GM12865 (cell line): ENCODE measurements around the gene ABCB8.

Experiments
- DNase-seq: peaks from one replicate; pipeline ENCODE4 v3.0.0; 2010; ENCODE audit warnings: low read depth
- H3K4me3 ChIP-seq: 2 replicates; pipeline ENCODE4 v1.5.1; 2011; ENCODE audit warnings: mild to moderate bottlenecking, low read depth, low read length, control low read depth
- CTCF ChIP-seq: IDR thresholded peaks from 2 replicates; pipeline ENCODE4 v1.5.1; 2011; ENCODE audit warnings: low read length, control low read depth, low read depth, inconsistent platforms; ENCODE audit not compliant: insufficient read depth; ENCODE audit errors: missing control alignments

ABCB8 gene

GRCh38 chr7:151085691-151086620, 57.7 kb downstream of the ABCB8 start, which contains the start of gene AGAP3:
AGAP3 (plus strand) TSS chr7:151086475; CDS start chr7:151086742, 267 bp downstream.
- TF ChIP-seq CTCF = no peak
- peak; percentile 81 for DNase-seq
- peak within 1 kb of the TSS; percentile 70 for H3K4me3 ChIP-seq

GRCh38 chr7:151086802-151087244, 58.6 kb downstream of the ABCB8 start:
- peak; percentile 45 for DNase-seq
- peak overlapping the region; percentile 67 for H3K4me3 ChIP-seq
- TF ChIP-seq CTCF = no peak

- peak overlapping the region; percentile 67 for H3K4me3 ChIP-seq
- DNase-seq = peak; percentile 64
- peak; percentile 37 for TF ChIP-seq CTCF
Observed at GRCh38 chr7:151087245-151088018, 59.2 kb downstream of the ABCB8 start.

GRCh38 chr7:151088019-151088855, 60.0 kb downstream of the ABCB8 start:
- DNase-seq = no peak
- H3K4me3 ChIP-seq = peak overlapping the region; percentile 67
- no peak for TF ChIP-seq CTCF

- no peak for DNase-seq
- H3K4me3 ChIP-seq = no peak overlapping the region
- no peak for TF ChIP-seq CTCF
Observed at GRCh38 chr7:151088856-151089699, 60.8 kb downstream of the ABCB8 start.
